SIG-M5 treated with dmso at 0.1 percent for 504 hours (cell line): ENCODE results near the gene ERCC6L.
"Not testable (repeated sequence)": the region's sequence is repeated elsewhere in the genome, so short reads cannot be mapped to it uniquely, and the experiment has no call there.

Experiments
- DNase-seq: peaks from one replicate; lab custom pipeline; 2025; ENCODE audit not compliant: unreplicated experiment; lab: John Stamatoyannopoulos, UW

Gene ERCC6L

GRCh38 chrX:72247206-72247942 lies 8.5 kb upstream of the ERCC6L start:
- no peak for DNase-seq

GRCh38 chrX:72245461-72246089 lies 6.7 kb upstream of the ERCC6L start:
- DNase-seq, result no peak

- no peak for DNase-seq
Measured at GRCh38 chrX:72243472-72243871, 4.6 kb upstream of the ERCC6L start.

- no peak for DNase-seq
Measured at GRCh38 chrX:72240976-72241375, 2.1 kb upstream of the ERCC6L start.

- no peak for DNase-seq
Measured at GRCh38 chrX:72238183-72238582, 644 bp downstream of the ERCC6L start.

- DNase-seq, result no peak
Measured at GRCh38 chrX:72236841-72237240, 2.0 kb downstream of the ERCC6L start.

- DNase-seq, result no peak
Measured at GRCh38 chrX:72230290-72230689, 8.5 kb downstream of the ERCC6L start.

GRCh38 chrX:72220375-72220774 lies 18.5 kb downstream of the ERCC6L start:
- DNase-seq, result not testable (repeated sequence)

GRCh38 chrX:72216973-72217372 lies 21.9 kb downstream of the ERCC6L start:
- DNase-seq, result no peak

- no peak for DNase-seq
Measured at GRCh38 chrX:72208126-72208800, 30.6 kb downstream of the ERCC6L start.

GRCh38 chrX:72207366-72207765 lies 31.5 kb downstream of the ERCC6L start:
- DNase-seq, result no peak

GRCh38 chrX:72205706-72206105 lies 33.1 kb downstream of the ERCC6L start:
- DNase-seq, result no peak

- no peak for DNase-seq
Measured at GRCh38 chrX:72203421-72203820, 35.4 kb downstream of the ERCC6L start.

- DNase-seq, result no peak
Measured at GRCh38 chrX:72202792-72203401, 35.9 kb downstream of the ERCC6L start.

GRCh38 chrX:72201836-72202536 lies 36.8 kb downstream of the ERCC6L start:
- no peak for DNase-seq

- DNase-seq, result no peak
Measured at GRCh38 chrX:72182924-72183323, 55.9 kb downstream of the ERCC6L start.

- DNase-seq, result peak; percentile 93
Measured at GRCh38 chrX:72181178-72182125, 57.4 kb downstream of the ERCC6L start, which contains the start of gene PIN4. Gene PIN4 (plus strand): TSS chrX:72181757. CDS start chrX:72181786, 29 bp downstream.

- DNase-seq, result no peak
Measured at GRCh38 chrX:72180539-72180938, 58.3 kb downstream of the ERCC6L start.

GRCh38 chrX:72176981-72177380 lies 61.8 kb downstream of the ERCC6L start:
- DNase-seq, result no peak

- not testable (repeated sequence) for DNase-seq
Measured at GRCh38 chrX:72176289-72176688, 62.5 kb downstream of the ERCC6L start.
